ENCODE results near the gene MAPRE2. TPM values are rescaled to one million over a fixed set of nuclear protein-coding genes. Genes with fewer than 3 reads are reported as not detected.

The MAPRE2 gene
- total and polyA plus RNA-seq, 8 donors: 4.8 to 18.2 (median 10.6) TPM

DNA sequence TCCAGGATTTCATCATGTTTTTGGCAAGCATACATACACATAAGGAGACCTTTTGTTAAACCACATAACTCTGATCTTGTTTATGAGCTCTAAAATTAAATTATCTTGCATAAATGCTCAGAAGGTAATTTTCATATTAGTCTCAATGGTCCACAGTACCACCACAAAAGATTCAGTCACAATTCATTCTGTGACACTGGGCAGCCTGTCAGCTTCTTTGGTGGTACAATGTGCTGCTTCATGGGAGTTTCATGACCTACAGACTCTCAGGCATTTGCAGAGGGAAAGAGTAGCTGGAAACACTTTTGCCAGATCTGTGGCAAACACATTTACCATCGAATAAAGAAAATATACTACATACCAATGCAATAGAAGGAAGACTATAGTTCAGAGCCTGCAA, 148.3 kb downstream of the MAPRE2 start:
- TF ChIP-seq, protein P1, sequence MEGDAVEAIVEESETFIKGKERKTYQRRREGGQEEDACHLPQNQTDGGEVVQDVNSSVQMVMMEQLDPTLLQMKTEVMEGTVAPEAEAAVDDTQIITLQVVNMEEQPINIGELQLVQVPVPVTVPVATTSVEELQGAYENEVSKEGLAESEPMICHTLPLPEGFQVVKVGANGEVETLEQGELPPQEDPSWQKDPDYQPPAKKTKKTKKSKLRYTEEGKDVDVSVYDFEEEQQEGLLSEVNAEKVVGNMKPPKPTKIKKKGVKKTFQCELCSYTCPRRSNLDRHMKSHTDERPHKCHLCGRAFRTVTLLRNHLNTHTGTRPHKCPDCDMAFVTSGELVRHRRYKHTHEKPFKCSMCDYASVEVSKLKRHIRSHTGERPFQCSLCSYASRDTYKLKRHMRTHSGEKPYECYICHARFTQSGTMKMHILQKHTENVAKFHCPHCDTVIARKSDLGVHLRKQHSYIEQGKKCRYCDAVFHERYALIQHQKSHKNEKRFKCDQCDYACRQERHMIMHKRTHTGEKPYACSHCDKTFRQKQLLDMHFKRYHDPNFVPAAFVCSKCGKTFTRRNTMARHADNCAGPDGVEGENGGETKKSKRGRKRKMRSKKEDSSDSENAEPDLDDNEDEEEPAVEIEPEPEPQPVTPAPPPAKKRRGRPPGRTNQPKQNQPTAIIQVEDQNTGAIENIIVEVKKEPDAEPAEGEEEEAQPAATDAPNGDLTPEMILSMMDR (IDR thresholded peaks at IDR 0.05): no peak
- H3K27me3 ChIP-seq: no peaks in the 10 kb centered on the region
- H3K36me3 ChIP-seq: no peaks in the 10 kb centered on the region
- ATAC-seq: no peak
- H3K27ac ChIP-seq: no peak overlapping the region
- no peak overlapping the region for H3K4me3 ChIP-seq
- H3K4me1 ChIP-seq: no peaks in the 10 kb centered on the region
- no peak for DNase-seq
- no peaks in the 10 kb centered on the region for H3K9me3 ChIP-seq
- intact Hi-C loops (cut with DNase I): no loop called here
- 26 to 45% methylated on average over 1 of the region's 1 CpG for WGBS, 2 donors
- FAIRE-seq: no peak

DNA sequence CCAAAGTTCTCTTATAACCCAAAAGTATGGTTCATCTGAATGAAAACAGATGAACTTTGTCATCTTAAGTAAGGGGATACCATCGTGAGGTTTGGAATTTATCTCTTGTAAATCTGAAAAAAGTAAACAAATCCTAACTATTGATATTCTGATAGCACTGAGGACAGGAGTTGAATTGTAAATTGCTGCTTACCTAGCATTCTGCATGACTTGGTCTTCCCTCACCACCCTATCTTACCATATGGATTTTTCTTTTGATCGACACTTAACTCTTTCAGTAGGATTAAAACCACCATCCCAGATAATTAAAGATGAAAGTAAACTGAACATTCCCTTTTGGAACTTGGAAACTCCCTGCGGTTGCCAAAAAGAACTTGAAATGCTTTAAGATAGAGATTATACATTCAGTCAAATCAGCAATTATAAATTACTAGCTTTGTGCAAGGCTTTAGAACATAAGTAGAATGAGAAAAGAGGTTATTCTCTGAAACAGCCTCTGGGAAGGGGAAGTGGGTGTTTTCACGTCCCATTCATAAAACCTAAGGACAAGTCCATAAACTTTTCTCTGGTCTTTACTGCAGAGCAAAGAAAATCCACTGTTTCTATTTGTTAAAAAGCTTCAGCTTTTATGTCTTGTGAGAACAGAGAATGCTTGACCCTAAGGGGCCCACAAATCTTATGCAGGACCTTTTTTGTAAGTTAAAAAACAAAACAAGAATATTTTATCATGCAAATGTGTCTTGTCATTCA, 149.9 kb downstream of the MAPRE2 start:
- DNase-seq (no peak), ATAC-seq (no peak), FAIRE-seq (no peak)
- 63 to 70% methylated on average over 4 of the region's 4 CpGs for WGBS, 2 donors
- TF ChIP-seq, protein P1 (IDR thresholded peaks at IDR 0.05): no peak
- no peak overlapping the region for H3K27ac ChIP-seq
- intact Hi-C loops (cut with DNase I): no loop called here
- no peaks in the 10 kb centered on the region for H3K36me3 ChIP-seq
- H3K9me3 ChIP-seq: no peaks in the 10 kb centered on the region
- H3K4me1 ChIP-seq: no peaks in the 10 kb centered on the region
- H3K27me3 ChIP-seq: no peaks in the 10 kb centered on the region
- H3K4me3 ChIP-seq: no peak overlapping the region

DNA sequence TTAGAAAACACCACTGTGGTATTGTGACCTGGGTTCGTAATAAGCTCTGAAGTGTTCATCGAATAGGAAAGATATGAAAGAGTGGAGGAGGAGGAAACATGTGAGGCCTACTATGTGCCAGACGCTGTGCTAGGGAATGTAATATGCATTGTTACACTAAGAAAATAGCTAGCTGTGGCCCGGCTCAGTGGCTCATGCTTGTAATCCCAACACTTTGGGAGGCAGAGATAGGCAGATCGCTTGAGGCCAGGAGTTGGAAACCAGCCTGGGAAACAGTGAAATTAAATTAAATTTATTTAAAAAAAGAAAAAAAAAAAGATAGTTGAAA, 150.4 kb downstream of the MAPRE2 start:
- 80 to 88% methylated on average over 5 of the region's 5 CpGs for WGBS, 2 donors
- TF ChIP-seq, protein P1 (IDR thresholded peaks at IDR 0.05): no peak
- ATAC-seq (no peak), FAIRE-seq (no peak), DNase-seq (no peak)
- Histone ChIP-seq H3K9me3 (no peaks in the 10 kb centered on the region), H3K4me3 (no peak overlapping the region), H3K27ac (no peak overlapping the region), H3K27me3 (no peaks in the 10 kb centered on the region), H3K4me1 (no peaks in the 10 kb centered on the region), H3K36me3 (no peaks in the 10 kb centered on the region)
- intact Hi-C loops (cut with DNase I): no loop called here

DNA sequence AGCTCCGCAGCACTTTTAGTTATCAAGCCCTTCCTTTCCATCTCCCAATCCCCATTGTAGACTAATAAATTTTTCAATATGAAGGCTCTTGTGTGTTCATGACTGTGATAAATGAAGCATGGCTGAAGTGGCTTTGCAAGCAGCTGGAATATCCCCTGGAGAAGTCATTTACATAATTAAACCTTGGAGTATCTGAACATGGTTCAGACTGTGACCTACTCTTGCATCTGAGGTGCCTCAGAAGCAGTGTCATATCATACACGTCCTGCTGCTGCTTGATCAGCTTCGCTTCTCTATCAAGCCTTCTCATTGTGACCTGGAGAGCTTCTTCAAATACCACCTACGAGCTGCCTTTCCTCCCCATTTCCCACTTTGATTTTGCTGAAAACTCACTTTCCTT, 151.2 kb downstream of the MAPRE2 start:
- Histone ChIP-seq H3K27me3 (no peaks in the 10 kb centered on the region), H3K27ac (no peak overlapping the region), H3K36me3 (no peaks in the 10 kb centered on the region), H3K9me3 (no peaks in the 10 kb centered on the region), H3K4me3 (no peak overlapping the region), H3K4me1 (no peaks in the 10 kb centered on the region)
- ATAC-seq: no peak
- intact Hi-C loops (cut with DNase I): no loop called here
- no peak for DNase-seq
- WGBS, 2 donors: 82 to 84% methylated on average over 4 of the region's 4 CpGs
- TF ChIP-seq, protein P1 (IDR thresholded peaks at IDR 0.05): no peak
- FAIRE-seq: no peak

Other genes starting within 250 kb of the MAPRE2 start
- gene ZNF397, start 199.6 kb downstream of the MAPRE2 start, total RNA-seq: 10 to 100 TPM in 3 of 6 donors, 1 to 10 TPM in 3; 8.5 to 16.3 (median 10.5) TPM
- gene ZNF397, start 199.6 kb downstream of the MAPRE2 start, polyA plus RNA-seq: 1 to 10 TPM; 8.9 to 9.7 TPM
- 10 to 100 TPM in 1 of 6 donors, 1 to 10 TPM in 5; 5.2 to 16.9 (median 8.5) TPM for gene ZSCAN30, start 248.8 kb downstream of the MAPRE2 start, total RNA-seq
- 10 to 100 TPM in 1 of 2 donors, 1 to 10 TPM in 1; 8.7 to 13.9 TPM for gene ZSCAN30, start 248.8 kb downstream of the MAPRE2 start, polyA plus RNA-seq